Stomach (tissue), 9 donors: Measurements from ENCODE around the gene KLHDC8B. TPM values are rescaled to one million over a fixed set of nuclear protein-coding genes. Genes with fewer than 3 reads are reported as not detected.

Experiments
- DNase-seq, 2 donors: peaks; one replicate each; pipeline versions ENCODE4 v3.0.0 to v3.0.0-alpha.2; 2013 to 2019
- H3K27ac ChIP-seq, 5 donors: fragments of 200-600 bp in 4 of 5; sonication (generic) in 4 of 5; one replicate each; pipeline ENCODE4 v1.5.1; 2013 to 2019; ENCODE audit warnings: mild to moderate bottlenecking in 1 of 5, moderate library complexity in 1 of 5
- H3K27me3 ChIP-seq, 3 donors: fragments of 200-600 bp; sonication (generic); one replicate each; pipeline ENCODE4 v1.5.1; 2017 to 2019; ENCODE audit warnings: mixed run types in 1 of 3
- H3K36me3 ChIP-seq, 4 donors: fragments of 200-600 bp; sonication (generic); 1 replicate in 3 of 4; 2 replicates in 1 of 4; pipeline ENCODE4 v1.5.1; 2016 to 2019
- H3K4me1 ChIP-seq, 4 donors: fragments of 200-600 bp; sonication (generic); one replicate each; pipeline ENCODE4 v1.5.1; 2016 to 2019
- H3K4me3 ChIP-seq, 4 donors: fragments of 200-600 bp; sonication (generic) in 3 of 4; one replicate each; pipeline ENCODE4 v1.5.1; 2016 to 2019; ENCODE audit warnings: mild to moderate bottlenecking in 1 of 4
- H3K9me3 ChIP-seq, 4 donors: fragments of 200-600 bp; sonication (generic); one replicate each; pipeline ENCODE4 v1.5.1; 2016 to 2019
- EP300 ChIP-seq: sonication (generic); formaldehyde crosslinking; IDR thresholded peaks from one replicate; pipeline ENCODE4 v1.6.1; 2017; ENCODE audit warnings: antibody characterized with exemption
- POLR2A ChIP-seq, 4 donors: fragments of 450-650 bp; IDR thresholded peaks; one replicate each; pipeline ENCODE4 v1.6.1; 2016; ENCODE audit warnings: antibody characterized with exemption in 4 of 4, control low read depth in 2 of 4, mild to moderate bottlenecking in 1 of 4, moderate library complexity in 1 of 4
- POLR2AphosphoS5 ChIP-seq, 3 donors: sonication (generic); formaldehyde crosslinking; IDR thresholded peaks; one replicate each; pipeline ENCODE4 v1.6.1; 2016; ENCODE audit warnings: antibody characterized with exemption in 3 of 3
- WGBS, 5 donors: extraction: QIAGEN DNeasy Blood & Tissue Kit in 3 of 5; methylation state at CpG; one replicate each; pipeline versions ENCODE4 v1.1.5 to v1.1.7; 2013 to 2018; 5-methylcytosine and 5-hydroxymethylcytosine counted together
- intact Hi-C: fragments of 100-400 bp; cut with DNase I; formaldehyde crosslinking; loops from one replicate; pipeline ENCODE4 v1.15.1; 2023; ENCODE audit warnings: low total_unique reads
- polyA plus RNA-seq, 3 donors: library from polyadenylated mRNA; stranded (reverse); fragments of 200-250 nt; gene quantifications; one replicate each; pipeline ENCODE4 v1.2.3, GENCODE V29; 2013
- total RNA-seq, 5 donors: library from RNA; depleted of rRNA; stranded (reverse); fragments of >200 nt; gene quantifications; one replicate each; pipeline versions ENCODE4 v1.1.0 to v1.2.3, GENCODE V29; 2014 to 2016
- TF ChIP-seq, protein P1 (sequence below), 7 experiments: fragments of 450-650 bp in 4 of 7; fragments of 200-600 bp in 3 of 7; sonication (generic) in 3 of 7; IDR thresholded peaks; one replicate each; pipeline ENCODE4 v1.5.1; 2016 to 2019; ENCODE audit warnings: antibody characterized with exemption in 7 of 7, control low read depth in 2 of 7, mild to moderate bottlenecking in 1 of 7
- donor health status: healthy with polysubstance abuse.
- donor health status: Bipolar disorder and iron deficiency.
- donor health status: healthy.

The KLHDC8B gene
- total and polyA plus RNA-seq, 8 donors: 11.6 to 41.1 (median 19.1) TPM

- peaks cover 4 to 41% (median 32%) of the 10 kb centered on the region in 4 donors for H3K36me3 ChIP-seq
These were observed 5.7 kb downstream of the KLHDC8B start for GRCh38 chr3:49177073-49177472.

DNA sequence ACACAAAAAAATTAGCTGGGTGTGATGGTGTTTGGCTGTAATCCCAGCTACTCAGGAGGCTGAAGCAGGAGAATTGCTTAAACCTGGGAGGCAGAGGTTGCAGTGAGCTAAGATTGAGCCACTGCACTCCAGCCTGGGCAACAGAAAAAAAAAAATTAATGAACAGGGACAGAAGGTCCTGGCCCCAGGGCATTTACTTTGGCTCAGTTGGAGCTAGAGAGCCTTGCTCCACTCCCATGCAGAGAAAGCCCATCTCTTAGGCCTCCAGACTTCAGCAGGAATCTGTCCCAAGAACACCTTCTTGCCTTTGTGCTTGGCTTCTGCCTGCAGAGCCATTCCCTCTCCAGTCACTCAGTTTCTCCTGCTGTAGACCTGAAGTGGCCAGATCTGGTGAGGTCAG lies 8.7 kb downstream of the KLHDC8B start:
- no peak for TF ChIP-seq EP300
- TF ChIP-seq, protein P1, sequence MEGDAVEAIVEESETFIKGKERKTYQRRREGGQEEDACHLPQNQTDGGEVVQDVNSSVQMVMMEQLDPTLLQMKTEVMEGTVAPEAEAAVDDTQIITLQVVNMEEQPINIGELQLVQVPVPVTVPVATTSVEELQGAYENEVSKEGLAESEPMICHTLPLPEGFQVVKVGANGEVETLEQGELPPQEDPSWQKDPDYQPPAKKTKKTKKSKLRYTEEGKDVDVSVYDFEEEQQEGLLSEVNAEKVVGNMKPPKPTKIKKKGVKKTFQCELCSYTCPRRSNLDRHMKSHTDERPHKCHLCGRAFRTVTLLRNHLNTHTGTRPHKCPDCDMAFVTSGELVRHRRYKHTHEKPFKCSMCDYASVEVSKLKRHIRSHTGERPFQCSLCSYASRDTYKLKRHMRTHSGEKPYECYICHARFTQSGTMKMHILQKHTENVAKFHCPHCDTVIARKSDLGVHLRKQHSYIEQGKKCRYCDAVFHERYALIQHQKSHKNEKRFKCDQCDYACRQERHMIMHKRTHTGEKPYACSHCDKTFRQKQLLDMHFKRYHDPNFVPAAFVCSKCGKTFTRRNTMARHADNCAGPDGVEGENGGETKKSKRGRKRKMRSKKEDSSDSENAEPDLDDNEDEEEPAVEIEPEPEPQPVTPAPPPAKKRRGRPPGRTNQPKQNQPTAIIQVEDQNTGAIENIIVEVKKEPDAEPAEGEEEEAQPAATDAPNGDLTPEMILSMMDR (IDR thresholded peaks at IDR 0.05): no peak
- TF ChIP-seq POLR2AphosphoS5 (IDR thresholded peaks at IDR 0.05): no peak
- TF ChIP-seq POLR2A (IDR thresholded peaks at IDR 0.05): no peak
- Histone ChIP-seq H3K4me3 (no peak overlapping the region), H3K27me3 (no peaks in the 10 kb centered on the region), H3K36me3 (peaks cover 4 to 31% (median 19%) of the 10 kb centered on the region in 4 donors), H3K27ac (no peak overlapping the region), H3K4me1 (peaks cover 0 to 5% (median under 1%) of the 10 kb centered on the region in 4 donors), H3K9me3 (no peaks in the 10 kb centered on the region)
- intact Hi-C loops: no loop called here
- no peak for DNase-seq

More at GRCh38 chr3:49177073-49177472, 5.7 kb downstream of the KLHDC8B start:
- no peaks in the 10 kb centered on the region for H3K27me3 ChIP-seq
- TF ChIP-seq, protein P1 (IDR thresholded peaks at IDR 0.05): no peak
- TF ChIP-seq POLR2AphosphoS5 (IDR thresholded peaks at IDR 0.05): no peak
- no peak for TF ChIP-seq POLR2A (IDR thresholded peaks at IDR 0.05)
- no peak for TF ChIP-seq EP300
- intact Hi-C loops: no loop called here
- peaks cover 14 to 36% (median 27%) of the 10 kb centered on the region in 4 donors for H3K4me1 ChIP-seq
- H3K27ac ChIP-seq: no peak overlapping the region
- H3K9me3 ChIP-seq: no peaks in the 10 kb centered on the region
- 55 to 85% (median 79%) methylated on average over 2 of the region's 2 CpGs for WGBS, 5 donors
- no peak overlapping the region for H3K4me3 ChIP-seq
- DNase-seq: no peak

GRCh38 chr3:49181351-49181750 lies 10.0 kb downstream of the KLHDC8B start:
- Histone ChIP-seq H3K27ac (no peak overlapping the region), H3K27me3 (no peaks in the 10 kb centered on the region), H3K9me3 (no peaks in the 10 kb centered on the region), H3K36me3 (peaks cover 0 to 18% (median 7%) of the 10 kb centered on the region in 4 donors), H3K4me1 (peaks cover 0 to 4% (median 0%) of the 10 kb centered on the region in 4 donors), H3K4me3 (no peak overlapping the region)
- TF ChIP-seq, protein P1 (IDR thresholded peaks at IDR 0.05): no peak
- TF ChIP-seq POLR2A (IDR thresholded peaks at IDR 0.05) (no peak), POLR2AphosphoS5 (IDR thresholded peaks at IDR 0.05) (no peak), EP300 (no peak)
- no peak for DNase-seq
- intact Hi-C loops: no loop called here
- WGBS, 5 donors: 53 to 74% (median 62%) methylated on average over 6 of the region's 6 CpGs

DNA sequence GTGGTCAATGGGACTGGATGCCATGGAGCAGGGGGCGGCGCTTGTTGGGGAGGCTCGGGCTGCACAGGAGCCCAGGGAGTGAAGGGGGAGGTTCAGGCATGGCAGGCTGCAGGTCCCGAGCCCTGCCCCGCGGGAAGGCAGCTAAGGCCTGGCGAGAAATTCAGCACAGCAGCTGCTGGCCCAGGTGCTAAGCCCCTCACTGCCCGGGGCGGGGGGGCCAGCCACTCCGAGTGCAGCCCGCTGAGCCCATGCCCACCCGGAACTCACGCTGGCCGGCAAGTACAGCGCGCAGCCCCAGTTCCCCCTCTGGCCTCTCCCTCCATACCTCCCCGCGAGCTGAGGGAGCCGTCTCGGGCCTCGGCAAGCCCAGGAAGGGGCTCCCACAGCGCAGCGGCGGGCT lies 11.3 kb downstream of the KLHDC8B start:
- H3K9me3 ChIP-seq: no peaks in the 10 kb centered on the region

More for the DNA sequence above, 11.3 kb downstream of the KLHDC8B start:
- Histone ChIP-seq H3K4me1 (no peaks in the 10 kb centered on the region), H3K27ac (no peak overlapping the region), H3K4me3 (no peak overlapping the region), H3K27me3 (no peaks in the 10 kb centered on the region), H3K36me3 (peaks cover 0 to 5% (median 0%) of the 10 kb centered on the region in 4 donors)
- TF ChIP-seq POLR2AphosphoS5 (IDR thresholded peaks at IDR 0.05): no peak
- TF ChIP-seq EP300: no peak
- no peak for TF ChIP-seq POLR2A (IDR thresholded peaks at IDR 0.05)
- TF ChIP-seq, protein P1 (IDR thresholded peaks at IDR 0.05): no peak
- DNase-seq: no peak
- intact Hi-C loops: no loop called here
- WGBS, 5 donors: 86 to 100% (median 91%) methylated on average over 4 to 24 of the region's 24 CpGs
